ENCODE results near the gene XYLT1.
A peak's percentile ranks its signal among the peaks of the same experiment; 100 is the strongest.

The XYLT1 gene

DNA sequence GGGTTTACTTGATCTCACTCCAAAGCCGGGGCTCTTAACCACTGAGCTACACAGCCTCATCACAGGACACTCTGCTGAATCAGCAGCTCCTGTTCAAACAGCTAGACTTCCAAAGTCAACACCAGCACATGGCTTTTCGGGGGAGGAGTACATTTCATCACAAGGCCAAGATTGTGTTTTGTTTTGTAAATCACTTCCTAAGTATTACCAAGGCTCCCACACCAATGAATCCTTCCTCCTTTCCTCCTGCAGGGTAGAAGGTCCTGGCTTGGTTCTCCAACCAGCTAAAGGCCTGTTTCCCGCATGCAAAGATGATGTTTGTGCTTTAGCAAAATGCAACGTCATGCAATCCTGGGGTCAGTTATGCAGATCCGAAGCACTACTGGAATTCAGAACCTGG is 152.5 kb downstream of the XYLT1 start:
- H3K4me3 Mint-ChIP-seq = no peak overlapping the region
- H3K9me3 Mint-ChIP-seq = no peaks in the 10 kb centered on the region
- no peak for TF ChIP-seq CTCF (IDR thresholded peaks at IDR 0.05)
- H3K4me1 Mint-ChIP-seq = peaks cover 26% of the 10 kb centered on the region
- no peaks in the 10 kb centered on the region for H3K36me3 Mint-ChIP-seq (ENCODE audit: low read depth)
- H3K27me3 Mint-ChIP-seq (ENCODE audit: low read depth, poor library complexity) = peaks cover 11% of the 10 kb centered on the region
- peak overlapping the region; percentile 85 for H3K27ac Mint-ChIP-seq
- no peak for DNase-seq

DNA sequence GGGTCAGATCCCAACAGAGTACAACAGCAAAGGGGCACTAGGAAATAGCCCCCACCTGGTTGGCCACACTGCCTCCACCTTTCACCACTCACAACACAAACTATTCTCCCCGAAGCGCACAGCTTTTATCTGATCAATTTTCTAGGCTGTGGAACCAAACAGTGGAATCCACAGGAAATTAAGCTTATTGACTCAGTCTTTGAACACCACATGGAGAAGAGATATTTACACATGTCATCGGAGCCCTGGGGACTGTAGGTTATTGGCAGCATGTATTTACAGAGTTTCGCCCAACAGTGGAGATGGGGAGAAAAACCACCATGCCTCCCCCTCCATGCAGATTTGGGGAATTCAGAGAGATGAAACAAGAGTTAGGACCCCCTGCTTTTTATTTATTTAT is 154.8 kb downstream of the XYLT1 start:
- no peak for TF ChIP-seq CTCF (IDR thresholded peaks at IDR 0.05)
- Mint-ChIP-seq H3K4me1 (peaks cover 37% of the 10 kb centered on the region), H3K4me3 (no peak overlapping the region), H3K27ac (no peak overlapping the region), H3K9me3 (no peaks in the 10 kb centered on the region), H3K27me3 (ENCODE audit: low read depth, poor library complexity) (peaks cover 16% of the 10 kb centered on the region), H3K36me3 (ENCODE audit: low read depth) (no peaks in the 10 kb centered on the region)
- no peak for DNase-seq

DNA sequence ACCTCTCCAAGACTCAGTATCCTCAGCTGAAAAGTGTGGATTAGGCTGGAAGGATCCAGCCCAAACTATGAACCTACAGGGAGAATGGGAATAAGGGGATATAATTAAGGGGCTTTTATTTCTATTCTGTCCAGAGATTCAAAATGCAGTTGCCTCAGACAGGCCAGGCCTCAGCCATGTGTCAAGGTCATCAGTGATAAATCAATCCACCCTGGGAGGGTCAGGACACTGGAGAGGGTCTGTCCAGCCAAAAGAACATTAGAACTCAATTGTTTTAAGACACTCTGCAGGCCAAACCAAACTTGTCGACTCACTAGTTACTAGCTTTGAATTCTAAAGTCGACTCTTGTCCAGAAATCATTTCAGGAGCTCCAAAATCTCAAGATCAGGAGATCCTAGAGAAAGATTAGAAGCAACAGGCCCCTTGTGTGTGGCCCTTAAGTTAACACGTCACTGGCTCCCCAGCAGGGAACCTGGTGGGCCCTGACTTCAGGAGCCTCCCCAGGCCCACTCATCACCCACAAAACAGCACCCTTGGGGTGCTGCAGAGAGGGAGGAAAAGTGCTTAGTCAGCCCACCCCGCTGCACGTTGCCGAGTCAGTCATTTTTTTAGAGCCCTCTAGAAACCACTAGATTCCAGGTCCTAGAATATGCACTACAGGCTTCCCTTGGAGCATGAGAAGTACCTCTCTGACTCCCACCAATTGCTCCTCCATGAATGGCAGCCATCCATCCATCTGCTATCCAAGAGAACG is 156.8 kb downstream of the XYLT1 start:
- no peak overlapping the region for H3K27ac Mint-ChIP-seq
- no peaks in the 10 kb centered on the region for H3K9me3 Mint-ChIP-seq
- H3K4me3 Mint-ChIP-seq = no peak overlapping the region
- TF ChIP-seq CTCF (IDR thresholded peaks at IDR 0.05) = no peak
- no peak for DNase-seq
- H3K4me1 Mint-ChIP-seq = peaks cover 32% of the 10 kb centered on the region
- H3K27me3 Mint-ChIP-seq (ENCODE audit: low read depth, poor library complexity) = peaks cover 16% of the 10 kb centered on the region
- no peaks in the 10 kb centered on the region for H3K36me3 Mint-ChIP-seq (ENCODE audit: low read depth)

DNA sequence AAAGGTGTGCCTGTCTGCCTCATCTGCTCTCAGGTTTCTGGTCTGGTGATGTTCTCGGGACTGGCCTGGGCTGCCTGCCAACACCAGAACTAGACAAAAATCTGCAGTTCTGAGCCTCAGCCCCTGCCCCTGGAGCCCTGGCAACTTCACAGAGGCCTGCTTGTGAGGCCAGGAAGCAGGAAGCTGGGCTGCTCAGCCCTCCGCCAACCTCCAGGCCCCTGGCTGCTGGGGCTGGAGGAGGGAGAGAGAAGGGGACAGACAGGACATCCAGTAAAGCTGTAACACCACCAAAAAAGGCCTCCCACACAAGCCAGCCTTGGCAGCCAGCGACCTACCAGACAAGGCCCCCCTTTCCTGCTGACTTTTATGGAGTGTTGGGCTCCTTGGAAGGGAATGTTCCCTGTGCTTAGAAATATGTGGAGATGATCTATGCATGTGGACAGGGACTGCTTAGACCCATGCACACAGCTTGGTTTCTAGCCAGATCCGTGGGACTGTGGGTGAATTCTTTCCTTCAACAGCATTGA is 157.6 kb downstream of the XYLT1 start:
- H3K27ac Mint-ChIP-seq = no peak overlapping the region
- no peak for DNase-seq
- TF ChIP-seq CTCF (IDR thresholded peaks at IDR 0.05) = no peak
- H3K36me3 Mint-ChIP-seq (ENCODE audit: low read depth) = no peaks in the 10 kb centered on the region
- H3K9me3 Mint-ChIP-seq = no peaks in the 10 kb centered on the region
- peaks cover 16% of the 10 kb centered on the region for H3K27me3 Mint-ChIP-seq (ENCODE audit: low read depth, poor library complexity)
- H3K4me3 Mint-ChIP-seq = no peak overlapping the region
- peaks cover 28% of the 10 kb centered on the region for H3K4me1 Mint-ChIP-seq

- Mint-ChIP-seq H3K4me3 (no peak overlapping the region), H3K27ac (no peak overlapping the region), H3K36me3 (ENCODE audit: low read depth) (no peaks in the 10 kb centered on the region), H3K27me3 (ENCODE audit: low read depth, poor library complexity) (peaks cover 16% of the 10 kb centered on the region), H3K4me1 (peaks cover 21% of the 10 kb centered on the region), H3K9me3 (no peaks in the 10 kb centered on the region)
- DNase-seq = no peak
- TF ChIP-seq CTCF (IDR thresholded peaks at IDR 0.05) = no peak
These were observed 158.6 kb downstream of the XYLT1 start for GRCh38 chr16:17312094-17312710.
